Left lobe of liver (tissue), 2 donors: ENCODE measurements around the gene SYCN. TPM values are rescaled to one million over a fixed set of nuclear protein-coding genes. Genes with fewer than 3 reads are reported as not detected.
"Not testable (repeated sequence)": the region's sequence is repeated elsewhere in the genome, so short reads cannot be mapped to it uniquely, and the experiment has no call there.

Experiments used
- ATAC-seq: fragments of 200-7000 bp; cut with Tn5 transposase; one replicate; pipeline ENCODE4 v1.9.1; 2020; ENCODE audit warnings: mild to moderate bottlenecking, moderate library complexity
- DNase-seq: peaks from one replicate; pipeline ENCODE4 v3.0.0-alpha.2; 2020; ENCODE audit warnings: low spot score
- total RNA-seq: library from RNA; stranded (reverse); gene quantifications from one replicate; pipeline ENCODE4 v1.2.1, GENCODE V29; 2021
- donor health status: DM: no; HTN: no; CAD: no; lungs with moderate emphysema.
- donor health status: DM: no; HTN: yes; CAD: no.

SYCN gene
- total RNA-seq, 1 donor from 2014 or later = 1.6 TPM

DNA sequence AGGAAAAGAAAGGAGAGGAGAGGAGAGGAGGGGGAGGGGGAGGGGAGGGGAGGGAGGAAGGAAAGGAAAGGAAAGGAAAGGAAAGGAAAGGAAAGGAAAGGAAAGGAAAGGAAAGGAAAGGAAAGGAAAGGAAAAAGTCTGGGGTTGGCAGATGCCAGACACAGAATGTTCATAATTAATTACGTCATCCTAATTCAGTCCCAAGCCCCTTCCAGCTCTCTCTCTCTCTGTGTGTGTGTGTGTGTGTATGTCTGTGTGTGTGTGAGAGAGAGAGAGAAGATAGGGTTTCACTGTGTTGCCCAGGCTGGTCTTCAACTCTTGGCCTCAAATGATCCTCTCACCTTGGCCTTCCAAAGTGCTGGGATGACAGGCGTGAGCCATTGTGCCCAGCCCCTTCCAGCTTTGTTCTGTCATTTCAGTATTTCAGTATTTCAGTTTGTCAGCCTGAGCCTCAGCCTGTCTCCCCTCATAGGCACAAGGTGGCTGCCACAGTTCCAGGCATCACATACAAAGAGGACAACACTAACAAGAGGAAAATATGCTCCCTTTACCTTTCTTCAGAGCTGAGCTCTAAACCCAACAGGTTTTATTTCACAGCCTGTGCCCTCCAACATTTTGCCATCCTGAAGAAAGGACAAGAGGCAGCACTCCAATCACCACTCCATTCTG is 26.2 kb upstream of the SYCN start:
- ATAC-seq (no peak), DNase-seq (no peak)

DNA sequence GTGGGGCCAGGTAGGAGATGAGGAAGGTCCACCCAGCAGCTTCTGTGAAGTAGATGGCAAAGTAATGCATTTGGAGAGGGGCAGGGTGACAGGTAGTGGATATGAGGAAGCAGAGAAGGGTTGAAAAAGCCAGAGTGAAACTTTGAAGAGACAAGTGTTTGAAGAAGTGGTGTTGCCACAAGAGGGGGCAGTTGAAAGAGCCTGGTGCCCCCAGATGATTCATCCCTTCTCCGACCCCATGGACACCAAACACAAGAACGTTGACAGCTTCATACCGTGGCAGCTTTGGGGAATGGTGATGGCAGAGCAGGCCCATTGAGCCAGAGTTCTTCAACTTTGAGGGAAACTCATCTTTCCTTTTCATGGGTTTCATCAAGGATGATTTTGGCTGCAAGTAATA is 20.8 kb upstream of the SYCN start:
- ATAC-seq (no peak), DNase-seq (no peak)

GRCh38 chr19:39223703-39224279 is 19.7 kb upstream of the SYCN start:
- DNase-seq (no peak), ATAC-seq (no peak)

DNA sequence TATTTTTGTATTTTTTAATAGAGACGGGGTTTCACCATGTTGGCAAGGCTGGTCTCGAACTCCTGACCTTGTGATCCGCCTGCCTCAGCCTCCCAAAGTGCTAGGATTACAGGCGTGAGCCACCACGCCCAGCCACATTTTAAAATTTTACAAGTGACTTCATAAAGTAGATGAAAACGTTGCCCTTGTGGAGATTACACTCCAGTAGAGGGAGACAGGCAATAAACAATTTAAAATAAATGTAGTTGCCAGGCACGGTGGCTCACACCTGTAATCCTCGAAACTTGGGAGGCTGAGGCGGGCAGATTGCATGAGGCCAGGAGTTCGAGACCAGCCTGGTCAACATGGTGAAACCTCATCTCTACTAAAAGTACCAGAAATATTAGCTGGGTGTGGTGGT is 15.0 kb upstream of the SYCN start:
- DNase-seq = not testable (repeated sequence)
- peak; percentile 32 for ATAC-seq

DNA sequence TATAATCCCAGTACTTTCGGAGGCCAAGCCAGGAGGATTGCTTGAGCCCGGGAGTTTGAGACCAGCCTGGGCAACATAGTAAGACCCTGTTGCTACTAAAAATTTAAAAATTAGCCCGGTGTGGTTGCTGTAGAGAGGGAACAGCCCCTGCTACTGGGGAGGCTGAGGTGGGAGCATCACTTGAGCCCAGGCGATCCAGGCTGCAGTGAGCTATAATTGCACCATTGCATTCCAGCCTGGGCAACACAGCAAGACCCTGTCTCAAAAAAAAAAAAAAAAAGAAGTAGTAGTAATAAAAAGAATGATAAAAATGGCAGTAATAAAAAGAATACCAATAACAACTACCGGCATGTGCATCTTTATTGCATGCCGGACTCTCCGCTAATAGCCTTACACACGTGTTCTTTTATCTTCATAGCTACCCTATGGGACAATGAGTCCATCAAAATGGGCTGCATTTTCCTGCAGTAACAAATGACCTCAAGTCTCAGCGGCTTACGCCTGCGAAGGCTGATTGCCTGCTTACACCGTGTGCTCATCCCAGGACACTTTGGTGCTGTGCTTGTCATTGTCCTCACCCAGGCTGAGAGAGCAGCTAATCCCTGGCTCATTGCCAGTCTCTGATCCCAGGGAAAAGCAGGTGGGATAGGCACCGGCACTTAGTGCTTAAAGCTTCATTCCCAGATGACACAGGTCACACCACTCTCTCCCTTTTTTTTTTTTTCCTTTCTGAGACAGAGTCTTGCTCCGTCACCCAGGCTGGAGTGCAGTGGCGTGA is 14.4 kb upstream of the SYCN start:
- DNase-seq (no peak), ATAC-seq (no peak)

DNA sequence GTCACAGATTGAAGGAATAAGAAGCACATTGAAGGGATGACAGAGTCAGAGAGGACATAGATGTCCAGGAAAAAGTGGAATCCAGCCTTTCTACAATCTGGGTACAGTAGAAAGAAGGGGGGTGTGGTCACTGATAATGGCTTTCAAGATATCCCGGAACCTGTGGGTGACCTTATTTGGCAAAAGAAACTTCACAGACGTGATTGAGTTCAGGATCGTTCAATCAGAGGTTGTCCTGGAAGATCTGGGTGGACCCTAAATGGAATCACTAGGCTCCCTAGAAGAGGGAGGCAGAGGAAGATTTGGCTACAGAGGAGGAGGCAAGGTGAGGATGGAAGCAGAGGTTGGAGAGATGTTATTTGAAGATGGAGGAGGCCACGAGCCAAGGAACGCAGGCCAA is 13.0 kb upstream of the SYCN start:
- ATAC-seq = no peak
- DNase-seq = no peak

DNA sequence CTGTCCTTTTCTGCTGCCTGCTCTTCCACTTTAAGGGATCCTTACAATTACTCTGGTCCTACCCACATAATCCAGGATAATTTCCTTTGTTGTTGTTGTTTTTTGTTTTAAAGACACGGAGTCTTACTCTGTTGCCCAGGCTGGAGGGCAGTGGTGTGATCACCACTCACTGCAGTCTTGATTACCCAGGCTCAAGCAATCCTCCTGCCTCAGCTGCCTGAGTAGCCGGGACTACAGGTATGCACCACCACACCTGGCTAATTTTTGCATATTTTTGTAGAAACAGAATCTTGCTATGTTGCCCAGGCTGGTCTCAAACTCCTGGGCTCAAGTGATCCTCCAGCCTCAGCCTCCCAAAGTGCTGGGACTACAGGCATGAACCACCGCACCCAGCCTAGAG is 11.3 kb upstream of the SYCN start:
- not testable (repeated sequence) for ATAC-seq, DNase-seq

DNA sequence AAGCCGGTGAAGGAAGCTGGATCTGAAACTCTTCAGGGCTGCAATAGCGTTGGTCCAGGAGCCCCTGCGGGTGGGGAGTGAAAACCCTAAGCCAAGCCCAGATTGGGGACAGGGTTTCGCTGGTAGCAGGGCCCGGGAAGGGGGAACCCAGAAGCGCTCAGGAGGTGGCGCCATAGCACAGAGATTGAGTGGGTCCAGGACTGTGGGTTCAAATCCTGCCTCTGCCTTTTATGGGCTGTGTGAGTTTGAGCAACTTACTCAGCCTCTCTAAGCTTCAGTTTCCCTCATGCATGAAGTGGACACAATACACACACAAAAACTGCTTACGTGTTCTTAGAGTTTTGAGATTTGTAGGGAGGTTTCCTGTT is 8.3 kb upstream of the SYCN start:
- ATAC-seq (peak; percentile 80), DNase-seq (peak; percentile 49)

GRCh38 chr19:39211731-39212374 is 7.8 kb upstream of the SYCN start:
- ATAC-seq (no peak), DNase-seq (no peak)

- ATAC-seq (no peak), DNase-seq (no peak)
These were observed 5.1 kb upstream of the SYCN start for GRCh38 chr19:39209196-39209595.

GRCh38 chr19:39208175-39208795 is 4.2 kb upstream of the SYCN start:
- ATAC-seq (no peak), DNase-seq (no peak)

- ATAC-seq (no peak), DNase-seq (no peak)
These were observed 3.3 kb upstream of the SYCN start for GRCh38 chr19:39207293-39207836.

DNA sequence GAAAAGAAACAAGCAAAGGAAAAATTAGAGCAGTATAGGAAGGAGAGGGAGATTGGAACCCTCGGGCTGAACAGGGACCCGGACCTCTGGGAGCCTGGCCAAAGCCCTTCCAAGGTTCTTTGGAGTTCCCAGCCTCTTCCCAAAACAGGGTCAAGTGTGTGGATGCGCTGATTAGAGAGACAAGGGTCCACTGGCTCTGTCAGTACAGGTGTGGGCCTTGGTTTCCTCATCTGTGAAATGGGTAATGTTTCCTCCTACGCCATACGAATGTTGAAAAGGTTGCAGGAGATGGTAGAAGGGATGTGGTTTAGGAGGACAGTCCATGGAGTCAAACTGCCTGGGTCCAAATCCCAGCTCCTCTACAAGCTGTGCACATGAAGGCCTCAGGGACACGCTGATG is 2.1 kb upstream of the SYCN start:
- no peak for ATAC-seq
- no peak for DNase-seq

GRCh38 chr19:39205449-39205764 is 1.3 kb upstream of the SYCN start:
- DNase-seq (no peak), ATAC-seq (no peak)

DNA sequence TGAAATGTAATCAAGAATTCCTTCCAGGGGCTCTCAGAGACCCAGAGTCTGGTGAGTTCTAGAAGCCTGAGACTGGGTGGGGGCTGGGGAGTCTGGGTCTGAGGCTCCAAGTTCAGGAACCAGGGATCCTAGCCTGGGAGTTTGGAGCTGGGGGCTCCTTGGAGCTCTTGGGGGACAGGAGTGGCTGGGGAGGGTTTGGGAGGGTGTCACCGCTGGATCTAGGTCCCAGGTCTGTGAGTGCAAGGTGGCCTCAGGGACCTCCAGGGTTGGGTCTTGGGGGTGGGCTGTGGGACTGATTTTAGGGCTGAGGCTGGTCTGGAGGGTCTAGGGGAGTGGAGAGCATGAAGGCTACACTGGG is 1.1 kb downstream of the SYCN start:
- DNase-seq = no peak
- no peak for ATAC-seq

DNA sequence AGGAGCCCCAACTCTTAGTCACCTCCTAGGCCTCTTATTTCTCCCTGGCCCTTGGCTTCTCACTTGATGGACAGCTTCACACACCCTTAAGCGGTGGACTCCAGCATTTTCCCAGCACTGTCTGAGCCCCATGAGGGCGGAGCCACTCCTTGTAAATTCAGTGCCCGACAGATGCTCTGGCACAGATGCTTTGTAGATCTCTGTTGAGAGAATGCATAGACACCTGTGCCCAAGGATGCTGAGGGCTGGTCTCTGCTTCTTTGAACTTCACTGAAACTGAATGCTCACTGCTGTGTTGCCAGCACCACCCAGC is 3.3 kb downstream of the SYCN start:
- DNase-seq (no peak), ATAC-seq (no peak)

DNA sequence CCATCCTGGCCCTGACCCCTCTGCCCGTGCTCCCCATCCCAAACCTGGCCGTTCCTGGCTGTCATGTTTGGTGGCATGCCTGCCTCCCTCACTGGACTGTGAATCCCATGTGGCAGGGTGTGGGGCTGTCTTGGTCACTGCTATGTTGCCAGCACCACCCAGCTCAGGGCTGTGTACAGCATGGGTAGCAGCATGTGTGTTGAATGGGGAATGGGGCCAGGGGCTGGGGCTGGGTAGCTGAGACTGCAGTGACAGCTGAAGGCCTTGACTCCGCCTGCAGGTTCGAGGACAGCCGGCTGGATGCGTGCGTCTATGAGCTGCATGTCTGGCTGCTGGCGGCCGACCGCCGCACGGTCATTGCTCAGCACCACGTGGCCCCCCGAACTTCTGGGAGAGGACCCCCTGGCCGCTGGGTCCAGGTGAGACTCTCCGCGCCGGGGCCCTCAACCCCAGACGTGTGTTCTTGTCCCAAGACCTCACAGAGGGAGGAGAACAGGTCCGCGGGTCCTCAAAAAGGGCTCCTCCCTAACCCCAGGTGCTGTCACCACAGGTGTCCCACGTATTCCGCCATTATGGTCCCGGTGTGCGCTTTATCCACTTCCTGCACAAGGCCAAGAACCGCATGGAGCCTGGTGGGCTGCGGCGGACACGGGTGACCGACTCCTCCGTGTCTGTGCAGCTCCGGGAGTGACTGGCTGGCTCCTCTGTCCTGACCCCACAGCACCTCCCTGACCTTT is 3.8 kb downstream of the SYCN start:
- ATAC-seq (no peak), DNase-seq (no peak)

DNA sequence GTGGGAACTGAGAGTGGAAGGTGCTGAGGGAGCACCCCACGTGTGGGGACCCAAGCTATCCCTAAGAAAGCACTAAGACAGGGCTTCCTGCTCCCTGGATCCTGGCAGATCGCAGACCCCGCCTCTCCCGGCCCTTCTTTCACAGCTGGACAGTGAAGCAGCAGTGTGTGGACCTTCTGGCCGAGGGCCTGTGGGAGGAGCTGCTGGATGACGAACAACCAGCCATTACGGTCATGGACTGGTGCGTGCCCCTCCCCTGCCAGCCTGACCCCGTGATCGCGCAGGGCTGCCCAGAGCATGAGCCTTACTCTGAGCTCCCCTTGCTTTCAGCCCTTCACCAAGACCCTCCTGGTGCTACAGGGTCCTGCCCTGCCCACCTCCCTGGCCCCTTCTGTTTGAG is 5.0 kb downstream of the SYCN start:
- ATAC-seq (peak; percentile 59), DNase-seq (no peak)

- ATAC-seq = no peak
These were observed 6.3 kb downstream of the SYCN start for GRCh38 chr19:39197808-39198207.

DNA sequence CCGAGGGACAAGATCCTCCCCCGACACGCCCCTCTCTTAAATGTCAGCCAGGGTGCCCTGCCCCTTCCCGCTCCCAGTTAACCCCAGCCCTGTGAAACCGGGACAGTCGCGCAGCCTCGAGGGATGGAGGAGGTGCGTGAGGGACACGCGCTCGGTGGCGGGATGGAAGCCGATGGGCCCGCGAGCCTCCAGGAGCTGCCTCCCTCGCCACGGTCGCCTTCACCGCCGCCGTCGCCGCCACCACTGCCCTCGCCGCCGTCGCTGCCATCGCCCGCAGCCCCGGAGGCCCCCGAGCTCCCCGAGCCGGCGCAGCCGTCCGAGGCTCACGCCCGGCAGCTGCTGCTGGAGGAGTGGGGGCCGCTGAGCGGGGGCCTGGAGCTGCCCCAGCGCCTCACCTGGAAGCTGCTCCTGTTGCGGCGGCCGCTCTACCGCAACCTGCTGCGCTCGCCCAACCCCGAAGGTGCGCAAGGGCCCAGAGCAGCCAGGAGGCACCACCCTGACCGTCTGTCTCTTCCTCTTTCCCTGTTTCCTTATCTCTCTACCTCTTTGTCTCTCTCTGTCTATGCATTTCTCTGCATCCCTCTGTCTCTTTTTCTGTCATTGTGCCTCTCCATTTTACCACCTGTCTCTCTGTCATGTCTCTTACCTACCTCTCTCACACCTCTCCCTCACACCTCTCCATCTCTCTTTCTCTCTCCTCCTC is 7.1 kb downstream of the SYCN start, which contains the start of gene NCCRP1:
NCCRP1 (plus strand) TSS at position 105 of the 703 bp plus-strand sequence; CDS start at position 124, 19 bp downstream.
- DNase-seq (no peak), ATAC-seq (no peak)

More at GRCh38 chr19:39197808-39198207, 6.3 kb downstream of the SYCN start:
- DNase-seq = no peak
